Measurements from ENCODE around the gene TSPAN12.

- TF ChIP-seq CTCF (IDR thresholded peaks at IDR 0.05; ENCODE audit: insufficient read depth, low read depth, low read length) (no peak), EZH2 (IDR thresholded peaks at IDR 0.05; ENCODE audit: insufficient read depth, low read length) (no peak)
These were observed 65.1 kb downstream of the TSPAN12 start for GRCh38 chr7:120792861-120793130.

Data from astrocyte (in vitro differentiated cells and primary cell).